ENCODE data around the gene RPTOR.

RPTOR gene

DNA sequence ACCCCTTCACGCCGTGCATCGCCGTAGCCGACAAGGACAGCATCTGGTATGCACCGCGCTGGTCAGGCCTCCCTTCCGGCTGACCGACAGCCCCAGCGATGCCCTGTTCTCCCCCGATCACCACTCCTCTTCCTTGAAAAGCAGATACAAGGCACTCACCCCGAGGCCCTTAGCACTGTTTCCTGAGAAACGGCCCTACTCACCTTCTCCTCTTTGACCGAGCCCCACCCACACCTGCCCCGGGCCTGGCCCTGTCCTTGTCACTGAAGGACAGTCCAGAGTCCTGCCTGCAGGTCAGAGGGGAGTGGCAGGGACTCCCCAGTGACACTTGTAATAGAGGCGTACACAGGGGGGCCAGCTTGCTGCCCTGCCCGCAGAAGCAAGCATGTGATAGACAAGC, 401.1 kb downstream of the RPTOR start:
- H3K4me1 ChIP-seq (ENCODE audit: control insufficient read depth, insufficient read depth, low read length): no peaks in the 10 kb centered on the region
- ChIA-PET CTCF (no interaction called here), POLR2A (no interaction called here)
- no peak for TF ChIP-seq ZNF76 (tag by site-specific recombination; IDR thresholded peaks at IDR 0.05; ENCODE audit: borderline replicate concordance, low read depth)
- TF ChIP-seq ZNF350 (tag by site-specific recombination; IDR thresholded peaks at IDR 0.05): no peak
- TF ChIP-seq ZNF544 (tag by site-specific recombination; IDR thresholded peaks at IDR 0.05): no peak
- TF ChIP-seq ZNF701 (tag by site-specific recombination; IDR thresholded peaks at IDR 0.05): no peak
- TF ChIP-seq ZNF571 (tag by site-specific recombination; IDR thresholded peaks at IDR 0.05): no peak
- TF ChIP-seq, protein P1, sequence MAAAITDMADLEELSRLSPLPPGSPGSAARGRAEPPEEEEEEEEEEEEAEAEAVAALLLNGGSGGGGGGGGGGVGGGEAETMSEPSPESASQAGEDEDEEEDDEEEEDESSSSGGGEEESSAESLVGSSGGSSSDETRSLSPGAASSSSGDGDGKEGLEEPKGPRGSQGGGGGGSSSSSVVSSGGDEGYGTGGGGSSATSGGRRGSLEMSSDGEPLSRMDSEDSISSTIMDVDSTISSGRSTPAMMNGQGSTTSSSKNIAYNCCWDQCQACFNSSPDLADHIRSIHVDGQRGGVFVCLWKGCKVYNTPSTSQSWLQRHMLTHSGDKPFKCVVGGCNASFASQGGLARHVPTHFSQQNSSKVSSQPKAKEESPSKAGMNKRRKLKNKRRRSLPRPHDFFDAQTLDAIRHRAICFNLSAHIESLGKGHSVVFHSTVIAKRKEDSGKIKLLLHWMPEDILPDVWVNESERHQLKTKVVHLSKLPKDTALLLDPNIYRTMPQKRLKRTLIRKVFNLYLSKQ (tag by site-specific recombination; IDR thresholded peaks at IDR 0.05; ENCODE audit: borderline replicate concordance): no peak
- H3K9me3 ChIP-seq (ENCODE audit: control insufficient read depth, insufficient read depth, low read depth, low read length): no peaks in the 10 kb centered on the region
- peaks cover 5 to 49% of the 10 kb centered on the region in 2 experiments; a peak in 2 of 3 replicates for H3K36me3 ChIP-seq (ENCODE audit: control insufficient read depth in 2 of 2, insufficient read depth in 1 of 2, low read length in 2 of 2)
- no peak overlapping the region for H3K27ac ChIP-seq (ENCODE audit: extremely low read depth, low read depth, low read length)
- no peak overlapping the region for H3K4me3 ChIP-seq (ENCODE audit: low read depth, low read length)

DNA sequence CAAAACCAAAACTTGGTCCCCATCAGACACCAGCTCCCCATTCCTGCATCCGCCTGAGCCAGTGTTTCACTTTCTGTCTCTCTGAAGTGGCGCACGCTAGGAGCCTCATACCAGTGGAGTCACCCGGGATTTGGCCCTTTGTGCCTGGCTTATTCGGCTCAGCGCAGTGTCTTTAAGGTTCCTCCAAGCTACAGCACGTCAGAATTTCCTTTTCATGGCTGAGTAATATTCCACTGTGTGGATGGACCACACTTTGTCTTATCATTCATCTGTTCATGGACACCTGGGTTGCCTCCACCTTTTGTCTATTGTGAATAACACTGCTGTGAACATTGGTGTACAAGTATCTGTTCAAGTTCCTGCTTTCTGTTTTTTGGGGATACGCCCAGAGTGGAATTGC, 401.8 kb downstream of the RPTOR start:
- TF ChIP-seq, protein P2, sequence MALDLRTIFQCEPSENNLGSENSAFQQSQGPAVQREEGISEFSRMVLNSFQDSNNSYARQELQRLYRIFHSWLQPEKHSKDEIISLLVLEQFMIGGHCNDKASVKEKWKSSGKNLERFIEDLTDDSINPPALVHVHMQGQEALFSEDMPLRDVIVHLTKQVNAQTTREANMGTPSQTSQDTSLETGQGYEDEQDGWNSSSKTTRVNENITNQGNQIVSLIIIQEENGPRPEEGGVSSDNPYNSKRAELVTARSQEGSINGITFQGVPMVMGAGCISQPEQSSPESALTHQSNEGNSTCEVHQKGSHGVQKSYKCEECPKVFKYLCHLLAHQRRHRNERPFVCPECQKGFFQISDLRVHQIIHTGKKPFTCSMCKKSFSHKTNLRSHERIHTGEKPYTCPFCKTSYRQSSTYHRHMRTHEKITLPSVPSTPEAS (tag by site-specific recombination; IDR thresholded peaks at IDR 0.05): no peak
- TF ChIP-seq ZNF140 (tag by site-specific recombination; IDR thresholded peaks at IDR 0.05): 0 out of 2 replicates have a peak, but pooled peaks have one; percentile 7
- TF ChIP-seq ZNF146 (tag by site-specific recombination; IDR thresholded peaks at IDR 0.05): peak; percentile 99
- H3K36me3 ChIP-seq (ENCODE audit: control insufficient read depth in 2 of 2, insufficient read depth in 1 of 2, low read length in 2 of 2): peaks cover 5 to 48% of the 10 kb centered on the region in 2 experiments; a peak in 2 of 3 replicates
- CTCF ChIA-PET: interaction anchor here (0.5 to 0.7 kb wide), 2 partner anchors 213 to 845 kb away, joined by 3 read pairs; partner anchors contain the start of gene GAA
- POLR2A ChIA-PET: no interaction called here
- no peaks in the 10 kb centered on the region for H3K9me3 ChIP-seq (ENCODE audit: control insufficient read depth, insufficient read depth, low read depth, low read length)
- no peaks in the 10 kb centered on the region for H3K4me1 ChIP-seq (ENCODE audit: control insufficient read depth, insufficient read depth, low read length)
- H3K4me3 ChIP-seq (ENCODE audit: low read depth, low read length): no peak overlapping the region
- no peak overlapping the region for H3K27ac ChIP-seq (ENCODE audit: extremely low read depth, low read depth, low read length)

DNA sequence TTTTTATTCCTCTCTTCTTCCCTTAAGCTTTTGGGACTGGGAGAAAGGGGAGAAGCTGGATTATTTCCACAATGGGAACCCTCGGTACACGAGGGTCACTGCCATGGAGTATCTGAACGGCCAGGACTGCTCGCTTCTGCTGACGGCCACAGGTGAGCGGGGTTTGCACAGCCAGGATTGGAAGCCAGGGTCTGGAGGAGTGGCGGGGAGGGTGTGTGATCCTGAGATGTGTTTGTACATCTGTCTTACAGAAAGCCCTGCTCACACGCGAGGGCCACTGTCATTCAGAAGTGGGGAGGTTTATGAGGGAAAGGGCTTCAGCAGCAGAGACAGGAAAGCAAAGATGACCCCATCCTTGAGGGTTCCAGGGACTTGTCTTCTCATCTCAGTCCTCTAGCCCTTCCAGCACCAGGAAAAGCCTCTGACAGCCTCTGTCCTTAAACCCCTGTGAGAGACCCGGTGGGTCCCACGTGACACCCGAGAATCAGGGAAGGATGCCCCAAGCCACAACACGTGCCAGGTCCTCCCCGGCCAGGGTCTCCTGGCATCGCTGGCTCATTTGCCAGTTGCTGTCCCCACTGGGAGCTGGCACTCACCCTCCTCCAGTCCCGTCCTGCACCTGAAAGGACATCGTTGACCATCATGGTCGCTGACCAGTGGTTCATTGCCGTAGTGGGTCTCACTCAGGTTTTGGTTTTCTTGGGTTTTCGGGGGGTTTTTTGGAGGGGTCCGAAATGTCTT, 402.7 kb downstream of the RPTOR start:
- H3K27ac ChIP-seq (ENCODE audit: extremely low read depth, low read depth, low read length): no peak overlapping the region
- TF ChIP-seq ZFP69B (tag by site-specific recombination; IDR thresholded peaks at IDR 0.05) (0 out of 2 replicates have a peak, but pooled peaks have one; percentile 14), ZNF324 (tag by site-specific recombination; IDR thresholded peaks at IDR 0.05) (no peak)
- ChIA-PET CTCF (interaction anchor here (0.5 kb wide), 1 partner anchor 846 kb away, joined by 3 read pairs; the partner anchor contains the start of gene GAA), POLR2A (no interaction called here)
- no peaks in the 10 kb centered on the region for H3K4me1 ChIP-seq (ENCODE audit: control insufficient read depth, insufficient read depth, low read length)
- H3K36me3 ChIP-seq (ENCODE audit: control insufficient read depth in 2 of 2, insufficient read depth in 1 of 2, low read length in 2 of 2): peaks cover 5 to 51% of the 10 kb centered on the region in 2 experiments; a peak in 2 of 3 replicates
- no peaks in the 10 kb centered on the region for H3K9me3 ChIP-seq (ENCODE audit: control insufficient read depth, insufficient read depth, low read depth, low read length)
- no peak overlapping the region for H3K4me3 ChIP-seq (ENCODE audit: low read depth, low read length)

DNA sequence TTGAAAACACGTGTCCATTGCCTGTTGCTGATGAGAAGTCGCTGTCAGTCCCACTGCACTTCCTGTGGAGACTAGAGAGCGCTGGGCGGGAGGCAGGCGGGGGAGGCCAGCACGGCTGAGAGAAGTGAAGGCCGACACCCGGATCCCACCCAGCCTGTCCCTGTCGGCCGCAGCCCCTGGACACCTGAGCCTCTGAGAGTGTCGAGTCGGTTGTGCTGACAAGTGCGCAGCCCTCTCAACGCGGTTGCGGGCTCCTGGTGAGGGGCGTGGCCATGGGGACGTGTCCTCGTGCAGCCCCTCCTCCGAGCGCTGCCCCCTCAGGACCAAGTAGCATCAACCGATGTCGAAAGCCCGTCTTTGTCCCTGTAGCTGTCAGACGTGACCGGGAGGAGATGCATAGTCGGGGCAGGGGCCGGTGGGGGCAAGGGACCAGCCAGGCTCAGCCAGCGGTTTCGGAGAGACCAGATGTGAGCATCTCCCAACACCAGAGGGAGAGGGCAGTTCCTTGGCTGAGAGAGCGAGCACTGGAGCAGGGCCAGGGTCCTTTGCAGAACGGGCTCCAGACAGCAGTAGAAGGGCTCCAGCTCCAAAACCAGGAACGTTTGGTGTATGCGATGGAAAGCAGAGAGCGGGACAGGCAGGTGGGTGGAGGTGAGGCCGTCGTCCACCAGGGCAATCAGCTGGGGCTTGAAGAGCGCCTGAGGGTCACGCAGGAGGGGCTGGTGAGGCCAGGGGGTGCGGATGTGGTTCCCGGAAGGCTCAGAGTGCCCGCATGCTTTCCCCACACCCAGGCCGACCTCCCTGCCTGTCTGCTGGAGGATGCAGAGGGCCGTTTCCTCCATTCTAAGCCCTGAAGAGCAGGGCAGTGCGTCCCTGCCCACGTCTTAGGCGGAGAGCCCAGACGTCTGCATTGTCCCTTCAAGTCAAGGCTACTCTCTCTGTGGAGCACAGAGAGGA, 403.7 kb downstream of the RPTOR start:
- no peak for TF ChIP-seq ZNF514 (tag by site-specific recombination; IDR thresholded peaks at IDR 0.05)
- TF ChIP-seq, protein P3, sequence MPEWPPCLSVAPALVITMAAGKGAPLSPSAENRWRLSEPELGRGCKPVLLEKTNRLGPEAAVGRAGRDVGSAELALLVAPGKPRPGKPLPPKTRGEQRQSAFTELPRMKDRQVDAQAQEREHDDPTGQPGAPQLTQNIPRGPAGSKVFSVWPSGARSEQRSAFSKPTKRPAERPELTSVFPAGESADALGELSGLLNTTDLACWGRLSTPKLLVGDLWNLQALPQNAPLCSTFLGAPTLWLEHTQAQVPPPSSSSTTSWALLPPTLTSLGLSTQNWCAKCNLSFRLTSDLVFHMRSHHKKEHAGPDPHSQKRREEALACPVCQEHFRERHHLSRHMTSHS (tag by site-specific recombination; IDR thresholded peaks at IDR 0.05): no peak
- TF ChIP-seq ZNF548 (tag by site-specific recombination; IDR thresholded peaks at IDR 0.05): no peak
- no peak for TF ChIP-seq GLIS2 (tag by site-specific recombination; IDR thresholded peaks at IDR 0.05)
- no peak for TF ChIP-seq OVOL3 (tag by site-specific recombination; IDR thresholded peaks at IDR 0.05)
- Histone ChIP-seq H3K9me3 (ENCODE audit: control insufficient read depth, insufficient read depth, low read depth, low read length) (no peaks in the 10 kb centered on the region), H3K36me3 (ENCODE audit: control insufficient read depth in 2 of 2, insufficient read depth in 1 of 2, low read length in 2 of 2) (peaks cover 5 to 48% of the 10 kb centered on the region in 2 experiments; a peak in 2 of 3 replicates), H3K4me1 (ENCODE audit: control insufficient read depth, insufficient read depth, low read length) (no peaks in the 10 kb centered on the region), H3K4me3 (ENCODE audit: low read depth, low read length) (no peak overlapping the region), H3K27ac (ENCODE audit: extremely low read depth, low read depth, low read length) (no peak overlapping the region)
- ChIA-PET POLR2A (interaction anchor here (0.5 kb wide), 1 partner anchor 931 kb away, joined by 4 read pairs; no protein-coding TSS in a partner anchor), CTCF (no interaction called here)
